GM12878 (cell line): Measurements from ENCODE around the gene CTPS1. TPM values are rescaled to one million over a fixed set of nuclear protein-coding genes. Genes with fewer than 3 reads are reported as not detected.

Experiments used
- ATAC-seq: fragments of 200-7000 bp; cut with Tn5 transposase; 3 replicates; pipeline ENCODE4 v1.9.1; 2020; ENCODE audit warnings: mild to moderate bottlenecking, moderate library complexity
- BruUV-seq: library from RNA; stranded (reverse); fragments of 400-500 nt; replicated peaks from 2 replicates; lab custom pipeline; 2021; lab: Mats Ljungman, UMichigan
- CTCF ChIA-PET: fragments of 300-600 bp; sonication (Branson Sonifier 250); formaldehyde crosslinking; extraction: SDS; loops from one replicate; lab custom pipeline; 2021; ENCODE audit warnings: inconsistent platforms; lab: Yijun Ruan, JAX
- POLR2A ChIA-PET: fragments of 350-600 bp; formaldehyde crosslinking; extraction: SDS; loops from one replicate; lab custom pipeline; 2021; ENCODE audit warnings: inconsistent platforms; lab: Charles Lee
- RAD21 ChIA-PET: fragments of 300-600 bp; sonication (Branson Sonifier 250); formaldehyde crosslinking; loops from one replicate; lab custom pipeline; 2023; ENCODE audit warnings: antibody characterized with exemption; ENCODE audit not compliant: unreplicated experiment; lab: Charles Lee
- SMC1A ChIA-PET: fragments of 300-600 bp; sonication (Branson Sonifier 250); formaldehyde crosslinking; loops from one replicate; lab custom pipeline; 2023; ENCODE audit not compliant: unreplicated experiment, uncharacterized antibody; lab: Charles Lee
- DNase-seq: peaks from one replicate; pipeline ENCODE4 v3.0.0-alpha.2; 2011; ENCODE audit warnings: low read depth, low spot score
- FAIRE-seq: peaks from 3 replicates; lab custom pipeline; 2011; peaks lifted over from hg19 to GRCh38; lab: Jason Lieb, UNC
- H2AFZ ChIP-seq: 2 replicates; pipeline ENCODE4 v1.6.0; 2011; ENCODE audit warnings: low read depth, low read length, control low read depth; ENCODE audit not compliant: control insufficient read depth
- H3K27ac ChIP-seq: 2 replicates; pipeline ENCODE4 v1.5.1; 2011; ENCODE audit warnings: control low read depth; ENCODE audit not compliant: control insufficient read depth, insufficient read depth
- H3K27me3 ChIP-seq, 2 experiments: replicated peaks in 1 of 2; 2 replicates each; pipeline versions ENCODE4 v1.6.0 to v1.6.1; 2011; ENCODE audit warnings: low read length in 1 of 2; ENCODE audit not compliant: control insufficient read depth in 2 of 2, insufficient read depth in 2 of 2
- H3K36me3 ChIP-seq, 2 experiments: 2 replicates each; pipeline ENCODE4 v1.5.1; 2011; ENCODE audit warnings: low read length in 1 of 2; ENCODE audit not compliant: control insufficient read depth in 2 of 2, insufficient read depth in 2 of 2
- H3K4me1 ChIP-seq: 2 replicates; pipeline ENCODE4 v1.6.1; 2011; ENCODE audit warnings: mild to moderate bottlenecking, low read length, moderate library complexity, mixed read lengths; ENCODE audit not compliant: control insufficient read depth, insufficient read depth
- H3K4me2 ChIP-seq: 2 replicates; pipeline ENCODE4 v1.6.0; 2011; ENCODE audit warnings: control low read depth; ENCODE audit not compliant: control insufficient read depth, insufficient read depth
- H3K4me3 ChIP-seq: fragments of 200-600 bp; sonication (generic); 2 replicates; pipeline ENCODE4 v1.5.1; 2016
- H3K79me2 ChIP-seq: 2 replicates; pipeline ENCODE4 v1.6.0; 2011; ENCODE audit warnings: low read length; ENCODE audit not compliant: control insufficient read depth, insufficient read depth
- H3K9ac ChIP-seq: 2 replicates; pipeline ENCODE4 v1.8.0; 2011; ENCODE audit warnings: low read length, control low read depth, mixed read lengths; ENCODE audit not compliant: control insufficient read depth, insufficient read depth
- H3K9me3 ChIP-seq: replicated peaks from 3 replicates; pipeline ENCODE4 v1.5.1; 2011; ENCODE audit warnings: mild to moderate bottlenecking, low read length; ENCODE audit not compliant: control insufficient read depth, insufficient read depth
- H4K20me1 ChIP-seq: 2 replicates; pipeline ENCODE4 v1.6.0; 2011; ENCODE audit not compliant: control insufficient read depth, insufficient read depth
- CBX5 ChIP-seq: sonication (generic); IDR thresholded peaks from 2 replicates; pipeline ENCODE4 v1.6.1; 2016; ENCODE audit warnings: low read depth, moderate library complexity, mild to moderate bottlenecking, inconsistent platforms
- FOS ChIP-seq: IDR thresholded peaks from 3 replicates; pipeline ENCODE4 v1.6.1; 2011; ENCODE audit warnings: borderline replicate concordance; ENCODE audit not compliant: insufficient read length; ENCODE audit errors: extremely low read depth
- GATAD2B ChIP-seq: fragments of 450-650 bp; conservative IDR thresholded peaks from 2 replicates; pipeline ENCODE4 v1.6.1; 2017; ENCODE audit warnings: low read depth, mild to moderate bottlenecking, moderate library complexity
- IKZF2 ChIP-seq, 2 experiments: fragments of 450-650 bp; IDR thresholded peaks; 2 replicates each; pipeline ENCODE4 v1.6.1; 2017; ENCODE audit warnings: mild to moderate bottlenecking in 2 of 2, moderate library complexity in 2 of 2
- NR2C1 ChIP-seq: fragments of 450-650 bp; IDR thresholded peaks from 2 replicates; pipeline ENCODE4 v1.6.1; 2017; ENCODE audit warnings: antibody characterized with exemption, mild to moderate bottlenecking, moderate library complexity
- RFX5 ChIP-seq: IDR thresholded peaks from 2 replicates; pipeline ENCODE4 v1.6.1; 2011; ENCODE audit warnings: low read depth, low read length, improper control_type of control experiment
- ZNF217 ChIP-seq: fragments of 450-650 bp; IDR thresholded peaks from 2 replicates; pipeline ENCODE4 v1.6.1; 2017; ENCODE audit warnings: antibody characterized with exemption, mild to moderate bottlenecking
- WGBS: methylation state at CpG from one replicate; pipeline ENCODE4 v1.1.6; 2016; ENCODE audit warnings: low lambda C conversion rate; ENCODE audit not compliant: insufficient replicate concordance, insufficient coverage; ENCODE audit errors: missing lambda C conversion rate; 5-methylcytosine and 5-hydroxymethylcytosine counted together
- in situ Hi-C: fragments of 300-500 bp; cut with MboI; formaldehyde crosslinking; loops from 9 replicates; pipeline ENCODE4 v1.14.3; 2018; ENCODE audit warnings: mixed read lengths
- intact Hi-C: fragments of 100-400 bp; cut with micrococcal nuclease; formaldehyde crosslinking; loops from one replicate; pipeline ENCODE4 v1.14.2; 2022; ENCODE audit not compliant: unreplicated experiment
- polyA plus RNA-seq, 11 experiments: library from polyadenylated mRNA; depleted of rRNA in 4 of 11; unstranded in 6 of 11; stranded (reverse) in 5 of 11; fragments of >200 nt; fragmentation: Nextera tagmentation in 4 of 11; fragmentation: Illumina TruSeq in 1 of 11; extraction: Ambion mirVana in 4 of 11; extraction: Trizol in 1 of 11; gene quantifications; 1 replicate in 1 of 11; 2 replicates in 10 of 11; pipeline versions ENCODE4 v1.2.1 to v1.2.3, GENCODE V29; 2011 to 2016; ENCODE audit warnings: inconsistent platforms in 2 of 11, missing spikeins in 2 of 11, low read depth in 1 of 11
- total RNA-seq, 4 experiments: library from RNA; depleted of rRNA in 3 of 4; stranded (reverse); fragments of >200 nt in 3 of 4; fragmentation: Illumina TruSeq in 1 of 4; extraction: Trizol in 1 of 4; gene quantifications; 2 replicates each; pipeline versions ENCODE4 v1.2.1 to v1.2.3, GENCODE V29; 2013 to 2021
- TF ChIP-seq, protein P1 (sequence below): fragments of 450-650 bp; IDR thresholded peaks from 2 replicates; pipeline ENCODE4 v1.6.1; 2017; ENCODE audit warnings: mild to moderate bottlenecking, moderate library complexity
- TF ChIP-seq, protein P2 (sequence below): fragments of 450-650 bp; formaldehyde crosslinking; IDR thresholded peaks from 2 replicates; pipeline ENCODE4 v1.4.0; 2022; ENCODE audit warnings: mild to moderate bottlenecking, moderate library complexity
- TF ChIP-seq, protein P3 (sequence below): IDR thresholded peaks from 2 replicates; pipeline ENCODE4 v1.6.1; 2012; ENCODE audit warnings: mild to moderate bottlenecking, low read depth, low read length

CTPS1 gene
- total and polyA plus RNA-seq, 10 of the 15 experiments (the other 5 are each of a cell fraction or from before 2014, with no cell fraction given): 27.5 to 106 (median 62.8) TPM

DNA sequence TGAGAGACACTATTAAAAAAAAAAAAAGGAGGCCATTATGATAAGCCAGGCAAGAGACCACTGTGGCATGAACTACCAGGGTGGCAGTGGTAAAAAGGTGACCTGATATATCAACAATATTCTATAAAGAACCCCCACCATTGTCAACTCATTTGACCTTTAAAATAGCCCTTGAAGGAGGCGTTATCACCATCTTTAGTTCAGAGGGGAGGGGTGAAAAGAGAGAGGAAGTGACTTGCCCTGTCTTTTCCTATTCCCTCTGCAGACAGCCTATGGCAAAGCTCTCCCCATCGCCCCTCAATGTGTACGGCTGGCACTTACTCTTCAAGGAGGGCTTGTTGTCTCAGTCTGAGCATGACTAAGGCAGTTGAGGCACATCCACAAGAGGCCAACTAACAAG lies 53.8 kb downstream of the CTPS1 start:
- no peaks in the 10 kb centered on the region for H3K79me2 ChIP-seq
- H2AFZ ChIP-seq: no peak overlapping the region
- SMC1A ChIA-PET: no interaction called here
- H3K27me3 ChIP-seq: no peaks in the 10 kb centered on the region
- H3K27ac ChIP-seq: no peak overlapping the region
- H4K20me1 ChIP-seq: no peaks in the 10 kb centered on the region
- H3K4me3 ChIP-seq: no peak overlapping the region
- CTCF ChIA-PET: no interaction called here
- no peak overlapping the region for H3K4me2 ChIP-seq
- H3K9me3 ChIP-seq: no peaks in the 10 kb centered on the region
- intact Hi-C loops: no loop called here
- DNase-seq: no peak
- in situ Hi-C loops: no loop called here
- ATAC-seq: no peak
- BruUV-seq: no TSS peak
- POLR2A ChIA-PET: interaction anchor here (0.8 kb wide), 1 partner anchor 10 kb away, joined by 4 read pairs; no protein-coding TSS in a partner anchor
- RAD21 ChIA-PET: no interaction called here
- WGBS: 97% methylated on average over 3 of the region's 3 CpGs
- no peak overlapping the region for H3K9ac ChIP-seq
- peaks cover 2 to 34% of the 10 kb centered on the region in 2 experiments for H3K36me3 ChIP-seq
- FAIRE-seq: no peak
- no peaks in the 10 kb centered on the region for H3K4me1 ChIP-seq
- TF ChIP-seq GATAD2B: no peak
- no peak for TF ChIP-seq FOS
- no peak for TF ChIP-seq CBX5
- no peak for TF ChIP-seq ZNF217
- no peak for TF ChIP-seq RFX5
- no peak for TF ChIP-seq NR2C1
- TF ChIP-seq IKZF2 (IDR thresholded peaks at IDR 0.05): no peak
- TF ChIP-seq, protein P1, sequence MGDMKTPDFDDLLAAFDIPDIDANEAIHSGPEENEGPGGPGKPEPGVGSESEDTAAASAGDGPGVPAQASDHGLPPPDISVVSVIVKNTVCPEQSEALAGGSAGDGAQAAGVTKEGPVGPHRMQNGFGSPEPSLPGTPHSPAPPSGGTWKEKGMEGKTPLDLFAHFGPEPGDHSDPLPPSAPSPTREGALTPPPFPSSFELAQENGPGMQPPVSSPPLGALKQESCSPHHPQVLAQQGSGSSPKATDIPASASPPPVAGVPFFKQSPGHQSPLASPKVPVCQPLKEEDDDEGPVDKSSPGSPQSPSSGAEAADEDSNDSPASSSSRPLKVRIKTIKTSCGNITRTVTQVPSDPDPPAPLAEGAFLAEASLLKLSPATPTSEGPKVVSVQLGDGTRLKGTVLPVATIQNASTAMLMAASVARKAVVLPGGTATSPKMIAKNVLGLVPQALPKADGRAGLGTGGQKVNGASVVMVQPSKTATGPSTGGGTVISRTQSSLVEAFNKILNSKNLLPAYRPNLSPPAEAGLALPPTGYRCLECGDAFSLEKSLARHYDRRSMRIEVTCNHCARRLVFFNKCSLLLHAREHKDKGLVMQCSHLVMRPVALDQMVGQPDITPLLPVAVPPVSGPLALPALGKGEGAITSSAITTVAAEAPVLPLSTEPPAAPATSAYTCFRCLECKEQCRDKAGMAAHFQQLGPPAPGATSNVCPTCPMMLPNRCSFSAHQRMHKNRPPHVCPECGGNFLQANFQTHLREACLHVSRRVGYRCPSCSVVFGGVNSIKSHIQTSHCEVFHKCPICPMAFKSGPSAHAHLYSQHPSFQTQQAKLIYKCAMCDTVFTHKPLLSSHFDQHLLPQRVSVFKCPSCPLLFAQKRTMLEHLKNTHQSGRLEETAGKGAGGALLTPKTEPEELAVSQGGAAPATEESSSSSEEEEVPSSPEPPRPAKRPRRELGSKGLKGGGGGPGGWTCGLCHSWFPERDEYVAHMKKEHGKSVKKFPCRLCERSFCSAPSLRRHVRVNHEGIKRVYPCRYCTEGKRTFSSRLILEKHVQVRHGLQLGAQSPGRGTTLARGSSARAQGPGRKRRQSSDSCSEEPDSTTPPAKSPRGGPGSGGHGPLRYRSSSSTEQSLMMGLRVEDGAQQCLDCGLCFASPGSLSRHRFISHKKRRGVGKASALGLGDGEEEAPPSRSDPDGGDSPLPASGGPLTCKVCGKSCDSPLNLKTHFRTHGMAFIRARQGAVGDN: no peak
- TF ChIP-seq, protein P2, sequence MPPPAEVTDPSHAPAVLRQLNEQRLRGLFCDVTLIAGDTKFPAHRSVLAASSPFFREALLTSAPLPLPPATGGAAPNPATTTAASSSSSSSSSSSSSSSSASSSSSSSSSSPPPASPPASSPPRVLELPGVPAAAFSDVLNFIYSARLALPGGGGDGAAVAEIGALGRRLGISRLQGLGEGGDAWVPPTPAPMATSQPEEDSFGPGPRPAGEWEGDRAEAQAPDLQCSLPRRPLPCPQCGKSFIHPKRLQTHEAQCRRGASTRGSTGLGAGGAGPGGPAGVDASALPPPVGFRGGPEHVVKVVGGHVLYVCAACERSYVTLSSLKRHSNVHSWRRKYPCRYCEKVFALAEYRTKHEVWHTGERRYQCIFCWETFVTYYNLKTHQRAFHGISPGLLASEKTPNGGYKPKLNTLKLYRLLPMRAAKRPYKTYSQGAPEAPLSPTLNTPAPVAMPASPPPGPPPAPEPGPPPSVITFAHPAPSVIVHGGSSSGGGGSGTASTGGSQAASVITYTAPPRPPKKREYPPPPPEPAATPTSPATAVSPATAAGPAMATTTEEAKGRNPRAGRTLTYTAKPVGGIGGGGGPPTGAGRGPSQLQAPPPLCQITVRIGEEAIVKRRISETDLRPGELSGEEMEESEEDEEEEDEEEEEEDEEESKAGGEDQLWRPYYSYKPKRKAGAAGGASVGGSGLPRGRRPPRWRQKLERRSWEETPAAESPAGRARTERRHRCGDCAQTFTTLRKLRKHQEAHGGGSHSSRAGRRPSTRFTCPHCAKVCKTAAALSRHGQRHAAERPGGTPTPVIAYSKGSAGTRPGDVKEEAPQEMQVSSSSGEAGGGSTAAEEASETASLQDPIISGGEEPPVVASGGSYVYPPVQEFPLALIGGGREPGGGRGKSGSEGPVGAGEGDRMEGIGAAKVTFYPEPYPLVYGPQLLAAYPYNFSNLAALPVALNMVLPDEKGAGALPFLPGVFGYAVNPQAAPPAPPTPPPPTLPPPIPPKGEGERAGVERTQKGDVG (CRISPR knock-in tag): no peak
- TF ChIP-seq, protein P3, sequence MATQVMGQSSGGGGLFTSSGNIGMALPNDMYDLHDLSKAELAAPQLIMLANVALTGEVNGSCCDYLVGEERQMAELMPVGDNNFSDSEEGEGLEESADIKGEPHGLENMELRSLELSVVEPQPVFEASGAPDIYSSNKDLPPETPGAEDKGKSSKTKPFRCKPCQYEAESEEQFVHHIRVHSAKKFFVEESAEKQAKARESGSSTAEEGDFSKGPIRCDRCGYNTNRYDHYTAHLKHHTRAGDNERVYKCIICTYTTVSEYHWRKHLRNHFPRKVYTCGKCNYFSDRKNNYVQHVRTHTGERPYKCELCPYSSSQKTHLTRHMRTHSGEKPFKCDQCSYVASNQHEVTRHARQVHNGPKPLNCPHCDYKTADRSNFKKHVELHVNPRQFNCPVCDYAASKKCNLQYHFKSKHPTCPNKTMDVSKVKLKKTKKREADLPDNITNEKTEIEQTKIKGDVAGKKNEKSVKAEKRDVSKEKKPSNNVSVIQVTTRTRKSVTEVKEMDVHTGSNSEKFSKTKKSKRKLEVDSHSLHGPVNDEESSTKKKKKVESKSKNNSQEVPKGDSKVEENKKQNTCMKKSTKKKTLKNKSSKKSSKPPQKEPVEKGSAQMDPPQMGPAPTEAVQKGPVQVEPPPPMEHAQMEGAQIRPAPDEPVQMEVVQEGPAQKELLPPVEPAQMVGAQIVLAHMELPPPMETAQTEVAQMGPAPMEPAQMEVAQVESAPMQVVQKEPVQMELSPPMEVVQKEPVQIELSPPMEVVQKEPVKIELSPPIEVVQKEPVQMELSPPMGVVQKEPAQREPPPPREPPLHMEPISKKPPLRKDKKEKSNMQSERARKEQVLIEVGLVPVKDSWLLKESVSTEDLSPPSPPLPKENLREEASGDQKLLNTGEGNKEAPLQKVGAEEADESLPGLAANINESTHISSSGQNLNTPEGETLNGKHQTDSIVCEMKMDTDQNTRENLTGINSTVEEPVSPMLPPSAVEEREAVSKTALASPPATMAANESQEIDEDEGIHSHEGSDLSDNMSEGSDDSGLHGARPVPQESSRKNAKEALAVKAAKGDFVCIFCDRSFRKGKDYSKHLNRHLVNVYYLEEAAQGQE: no peak
